Endodermal cell (in vitro differentiated cells): ENCODE data around the gene UQCRC1. TPM values are rescaled to one million over a fixed set of nuclear protein-coding genes. Genes with fewer than 3 reads are reported as not detected.

Experiments used
- DNase-seq: peaks from one replicate; pipeline ENCODE4 v3.0.0-alpha.2; 2017
- H3K27ac ChIP-seq: 2 replicates; pipeline ENCODE4 v1.5.1; 2013; ENCODE audit warnings: mild to moderate bottlenecking, low read depth, low read length, moderate library complexity
- H3K27me3 ChIP-seq: 2 replicates; pipeline ENCODE4 v1.6.1; 2013; ENCODE audit warnings: mild to moderate bottlenecking, low read length, moderate library complexity; ENCODE audit not compliant: insufficient read depth, control insufficient read depth, poor library complexity, severe bottlenecking
- H3K36me3 ChIP-seq: 2 replicates; pipeline ENCODE4 v1.7.0; 2013; ENCODE audit warnings: mild to moderate bottlenecking, low read length, moderate library complexity; ENCODE audit not compliant: control insufficient read depth, insufficient read depth
- H3K4me1 ChIP-seq: one replicate; pipeline ENCODE4 v1.7.0; 2013; ENCODE audit warnings: low read length; ENCODE audit not compliant: control insufficient read depth, insufficient read depth
- H3K4me3 ChIP-seq: 2 replicates; pipeline ENCODE4 v1.5.1; 2013; ENCODE audit warnings: mild to moderate bottlenecking, low read length, moderate library complexity
- H3K9ac ChIP-seq: 2 replicates; pipeline ENCODE4 v1.6.1; 2013; ENCODE audit warnings: mild to moderate bottlenecking, low read length, moderate library complexity; ENCODE audit not compliant: poor library complexity, severe bottlenecking; ENCODE audit errors: extremely low read depth
- H3K9me3 ChIP-seq: 2 replicates; pipeline ENCODE4 v1.6.1; 2013; ENCODE audit warnings: mild to moderate bottlenecking, low read length, moderate library complexity; ENCODE audit not compliant: control insufficient read depth
- H3K27ac Mint-ChIP-seq: 2 replicates; pipeline ENCODE4 v1.8.0; 2020; ENCODE audit warnings: mixed read lengths
- H3K27me3 Mint-ChIP-seq: 2 replicates; pipeline ENCODE4 v1.8.0; 2021; ENCODE audit warnings: mild to moderate bottlenecking, mixed read lengths; ENCODE audit not compliant: insufficient read depth
- H3K36me3 Mint-ChIP-seq: 2 replicates; pipeline ENCODE4 v1.8.0; 2020; ENCODE audit warnings: low read depth, mixed read lengths
- H3K4me1 Mint-ChIP-seq: 2 replicates; pipeline ENCODE4 v1.8.0; 2020; ENCODE audit warnings: mixed read lengths
- H3K4me3 Mint-ChIP-seq: 2 replicates; pipeline ENCODE4 v1.8.0; 2020; ENCODE audit warnings: mild to moderate bottlenecking, moderate library complexity, mixed read lengths
- H3K9me3 Mint-ChIP-seq: 2 replicates; pipeline ENCODE4 v1.8.0; 2020; ENCODE audit warnings: mild to moderate bottlenecking, mixed read lengths
- WGBS, 2 experiments: methylation state at CpG; one replicate each; pipeline versions ENCODE4 v1.1.5 to v1.1.7; 2013; ENCODE audit warnings: missing lambda C conversion rate in 2 of 2, mixed read lengths in 1 of 2; ENCODE audit not compliant: insufficient coverage in 1 of 2, insufficient read length in 1 of 2; 5-methylcytosine and 5-hydroxymethylcytosine counted together
- total RNA-seq, 2 donors: library from RNA; stranded (reverse); fragmentation: NEBNext Ultra II Directional in 1 of 2; extraction: Animal tissue kit (Norgen Biotek cat#: 25700) in 1 of 2; gene quantifications; 2 replicates in 1 of 2; 3 replicates in 1 of 2; pipeline ENCODE4 v1.2.1, GENCODE V29; 2021
- TF ChIP-seq, protein P1 (sequence below): fragments of 200-600 bp; sonication (generic); conservative IDR thresholded peaks from 2 replicates; pipeline ENCODE4 v1.5.0; 2021; ENCODE audit warnings: antibody characterized with exemption, mild to moderate bottlenecking

UQCRC1 gene
- total RNA-seq, 2 donors from 2014 or later: 231 to 289 TPM

DNA sequence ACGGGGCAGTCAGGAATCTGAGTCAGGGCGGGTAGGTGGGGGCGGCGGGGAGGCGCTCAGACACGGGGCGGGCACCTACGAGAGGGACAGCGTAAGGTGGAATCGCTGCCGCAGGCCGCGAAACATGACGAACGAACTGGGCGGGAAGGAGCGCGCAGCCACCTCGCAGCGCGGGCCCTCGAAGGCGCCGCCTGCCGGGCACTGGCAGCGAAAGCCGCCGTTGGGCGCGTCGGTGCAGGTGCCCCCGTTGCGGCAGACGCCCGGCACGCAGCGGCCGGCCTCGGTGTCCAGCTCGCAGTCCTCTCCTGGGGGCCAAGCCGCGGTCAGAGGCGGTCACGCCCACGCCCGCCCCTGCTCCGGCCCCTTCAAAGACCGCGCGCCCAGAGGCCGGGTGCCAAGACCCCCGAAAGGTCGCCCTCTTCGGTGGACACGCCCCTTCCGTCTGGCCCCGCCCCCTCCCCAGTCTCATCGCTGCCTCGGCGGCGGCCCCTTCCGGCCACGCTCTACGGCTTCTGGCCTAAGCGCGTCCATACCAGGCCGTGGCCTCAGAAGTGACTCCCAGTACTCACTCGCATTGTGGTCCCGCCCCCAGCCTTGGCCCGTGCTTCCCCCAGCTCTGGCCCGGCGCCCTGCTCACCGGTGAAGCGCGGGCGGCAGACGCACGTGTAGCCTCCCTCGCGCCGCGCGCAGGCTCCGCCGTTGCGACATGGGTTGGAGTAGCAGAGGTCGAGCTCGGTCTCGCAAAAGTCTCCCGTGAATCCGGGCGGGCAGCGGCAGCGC lies 46.8 kb upstream of the UQCRC1 start:
- H3K27ac ChIP-seq: no peak overlapping the region
- no peaks in the 10 kb centered on the region for H3K27me3 ChIP-seq
- Mint-ChIP-seq H3K27me3 (peaks cover 31% of the 10 kb centered on the region), H3K36me3 (peaks cover 46% of the 10 kb centered on the region), H3K4me1 (no peaks in the 10 kb centered on the region), H3K27ac (no peak overlapping the region), H3K9me3 (no peaks in the 10 kb centered on the region), H3K4me3 (peak overlapping the region; percentile 46)
- no peak overlapping the region for H3K9ac ChIP-seq
- TF ChIP-seq, protein P1, sequence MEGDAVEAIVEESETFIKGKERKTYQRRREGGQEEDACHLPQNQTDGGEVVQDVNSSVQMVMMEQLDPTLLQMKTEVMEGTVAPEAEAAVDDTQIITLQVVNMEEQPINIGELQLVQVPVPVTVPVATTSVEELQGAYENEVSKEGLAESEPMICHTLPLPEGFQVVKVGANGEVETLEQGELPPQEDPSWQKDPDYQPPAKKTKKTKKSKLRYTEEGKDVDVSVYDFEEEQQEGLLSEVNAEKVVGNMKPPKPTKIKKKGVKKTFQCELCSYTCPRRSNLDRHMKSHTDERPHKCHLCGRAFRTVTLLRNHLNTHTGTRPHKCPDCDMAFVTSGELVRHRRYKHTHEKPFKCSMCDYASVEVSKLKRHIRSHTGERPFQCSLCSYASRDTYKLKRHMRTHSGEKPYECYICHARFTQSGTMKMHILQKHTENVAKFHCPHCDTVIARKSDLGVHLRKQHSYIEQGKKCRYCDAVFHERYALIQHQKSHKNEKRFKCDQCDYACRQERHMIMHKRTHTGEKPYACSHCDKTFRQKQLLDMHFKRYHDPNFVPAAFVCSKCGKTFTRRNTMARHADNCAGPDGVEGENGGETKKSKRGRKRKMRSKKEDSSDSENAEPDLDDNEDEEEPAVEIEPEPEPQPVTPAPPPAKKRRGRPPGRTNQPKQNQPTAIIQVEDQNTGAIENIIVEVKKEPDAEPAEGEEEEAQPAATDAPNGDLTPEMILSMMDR: peak; percentile 89
- peak; percentile 97 for DNase-seq
- H3K4me1 ChIP-seq: no peaks in the 10 kb centered on the region
- H3K36me3 ChIP-seq: peaks cover 41% of the 10 kb centered on the region
- H3K4me3 ChIP-seq: no peak overlapping the region
- H3K9me3 ChIP-seq: no peaks in the 10 kb centered on the region
- WGBS, 2 experiments: 27 to 51% methylated on average over 53 to 94 of the region's 94 CpGs

DNA sequence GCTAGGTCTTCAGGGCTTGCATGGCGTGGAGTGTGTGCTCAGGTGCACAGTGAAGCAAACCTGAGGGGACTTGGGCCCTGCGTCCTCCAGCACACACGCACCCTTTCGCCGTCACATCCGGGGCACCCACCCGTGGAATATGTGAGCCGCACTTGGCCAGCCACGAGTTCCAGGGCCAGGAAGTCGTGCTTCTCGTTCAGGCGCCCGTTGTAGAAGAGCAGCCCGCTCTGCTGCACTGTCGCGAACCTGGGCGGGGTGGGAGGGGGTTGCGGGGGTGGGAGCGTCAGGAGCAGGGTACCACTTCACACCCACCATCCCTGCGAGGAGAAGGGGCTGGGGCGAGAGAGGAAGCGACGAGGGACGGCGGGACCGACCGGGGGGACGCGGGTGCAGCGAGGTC lies 46.2 kb upstream of the UQCRC1 start:
- Histone ChIP-seq H3K36me3 (peaks cover 35% of the 10 kb centered on the region), H3K4me1 (no peaks in the 10 kb centered on the region), H3K27me3 (no peaks in the 10 kb centered on the region), H3K9ac (no peak overlapping the region), H3K4me3 (no peak overlapping the region), H3K27ac (no peak overlapping the region), H3K9me3 (no peaks in the 10 kb centered on the region)
- TF ChIP-seq, protein P1: no peak
- WGBS, 2 experiments: 51 to 83% methylated on average over 1 to 30 of the region's 30 CpGs
- Mint-ChIP-seq H3K27ac (no peak overlapping the region), H3K9me3 (no peaks in the 10 kb centered on the region), H3K4me3 (peak overlapping the region; percentile 46), H3K36me3 (peaks cover 52% of the 10 kb centered on the region), H3K27me3 (peaks cover 27% of the 10 kb centered on the region), H3K4me1 (no peaks in the 10 kb centered on the region)
- DNase-seq: no peak

DNA sequence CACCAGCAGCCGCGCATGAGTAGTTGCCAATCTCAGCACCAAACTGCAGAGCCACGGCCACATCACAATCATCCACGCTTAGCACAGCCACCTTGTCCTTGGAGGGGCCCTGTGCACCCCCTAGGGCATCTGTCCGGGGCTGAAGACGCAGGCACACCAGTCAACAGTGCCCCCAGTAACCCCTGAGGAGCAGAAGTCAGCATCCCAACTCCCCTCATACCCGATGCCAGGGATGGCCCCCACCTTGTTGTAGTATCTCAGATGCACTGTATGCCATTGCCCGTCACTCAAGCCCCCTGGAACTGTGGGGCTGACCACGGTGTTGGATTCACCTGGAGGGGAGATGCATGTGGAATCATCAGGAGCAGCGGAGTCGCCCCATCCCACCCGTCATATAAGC lies 45.6 kb upstream of the UQCRC1 start:
- H3K27ac Mint-ChIP-seq: no peak overlapping the region

More for the DNA sequence above, 45.6 kb upstream of the UQCRC1 start:
- H3K4me3 Mint-ChIP-seq: peak overlapping the region; percentile 46
- H3K9me3 ChIP-seq: no peaks in the 10 kb centered on the region
- no peak overlapping the region for H3K4me3 ChIP-seq
- H3K9me3 Mint-ChIP-seq: no peaks in the 10 kb centered on the region
- no peaks in the 10 kb centered on the region for H3K4me1 ChIP-seq
- no peak for DNase-seq
- no peaks in the 10 kb centered on the region for H3K4me1 Mint-ChIP-seq
- TF ChIP-seq, protein P1: no peak
- no peak overlapping the region for H3K9ac ChIP-seq
- no peak overlapping the region for H3K27ac ChIP-seq
- WGBS, 2 experiments: 96 to 98% methylated on average over 9 to 12 of the region's 12 CpGs
- H3K36me3 Mint-ChIP-seq: peaks cover 48% of the 10 kb centered on the region
- peaks cover 24% of the 10 kb centered on the region for H3K27me3 Mint-ChIP-seq
- no peaks in the 10 kb centered on the region for H3K27me3 ChIP-seq
- H3K36me3 ChIP-seq: peaks cover 29% of the 10 kb centered on the region
